HG03039 (cell line): ENCODE results near the gene TOB1.

Source experiments
- ATAC-seq: cut with Tn5 transposase; IDR thresholded peaks from one replicate; pipeline ENCODE4 v1.9.1; 2021; ENCODE audit warnings: mild to moderate bottlenecking, moderate library complexity; ENCODE audit not compliant: unreplicated experiment

Gene TOB1

GRCh38 chr17:50866261-50866949 lies at the start of gene TOB1:
Gene TOB1, minus strand, starts transcription at chr17:50866354. Its CDS starts 2,337 bp downstream, at chr17:50864017.
- peak; percentile 63 for ATAC-seq

- no peak for ATAC-seq
These were observed 48.4 kb upstream of the TOB1 start for GRCh38 chr17:50914505-50915063.

GRCh38 chr17:50913120-50913519 lies 47.0 kb upstream of the TOB1 start:
- ATAC-seq = no peak

GRCh38 chr17:50911890-50912289 lies 45.7 kb upstream of the TOB1 start:
- no peak for ATAC-seq

- ATAC-seq = no peak
These were observed 45.3 kb upstream of the TOB1 start for GRCh38 chr17:50911450-50911849.

- ATAC-seq = no peak
These were observed 43.8 kb upstream of the TOB1 start for GRCh38 chr17:50909765-50910605.

GRCh38 chr17:50908860-50909764 lies 43.0 kb upstream of the TOB1 start:
- no peak for ATAC-seq

GRCh38 chr17:50908140-50908859 lies 42.1 kb upstream of the TOB1 start:
- no peak for ATAC-seq

GRCh38 chr17:50906443-50906842 lies 40.3 kb upstream of the TOB1 start:
- ATAC-seq = no peak

- ATAC-seq = no peak
These were observed 39.3 kb upstream of the TOB1 start for GRCh38 chr17:50905460-50905803.

- ATAC-seq = no peak
These were observed 38.6 kb upstream of the TOB1 start for GRCh38 chr17:50904518-50905459.

GRCh38 chr17:50903604-50904517 lies 37.7 kb upstream of the TOB1 start:
- no peak for ATAC-seq

GRCh38 chr17:50902372-50903353 lies 36.5 kb upstream of the TOB1 start:
- no peak for ATAC-seq

GRCh38 chr17:50900383-50900892 lies 34.3 kb upstream of the TOB1 start:
- ATAC-seq = no peak

GRCh38 chr17:50899559-50900319 lies 33.6 kb upstream of the TOB1 start:
- ATAC-seq = no peak

GRCh38 chr17:50899005-50899460 lies 32.9 kb upstream of the TOB1 start:
- ATAC-seq = no peak
